Measurements from ENCODE around the gene WWOX.
A peak's percentile ranks its signal among the peaks of the same experiment; 100 is the strongest.

Gene WWOX

DNA sequence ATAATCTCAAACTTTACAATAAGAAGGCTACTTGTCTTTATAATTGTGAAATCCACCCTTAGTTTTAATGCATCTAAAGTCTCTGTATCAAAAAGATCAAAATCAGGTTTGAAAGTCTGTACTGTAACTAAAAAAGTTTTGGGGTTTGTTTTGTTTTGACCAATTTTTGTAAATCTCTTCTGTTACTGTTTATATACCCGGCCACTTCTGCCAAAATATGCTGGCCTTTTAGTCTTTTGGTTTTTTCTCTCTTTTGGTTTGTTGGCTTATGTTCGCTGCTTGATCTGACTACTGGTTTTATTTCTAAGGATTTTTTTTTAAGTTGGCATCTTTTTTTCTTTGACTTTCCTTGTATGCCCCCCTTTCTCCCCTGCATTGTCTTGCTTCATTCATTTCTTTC is 845.9 kb downstream of the WWOX start:
- DNase-seq (ENCODE audit: low read depth in 2 of 2): no peak

DNA sequence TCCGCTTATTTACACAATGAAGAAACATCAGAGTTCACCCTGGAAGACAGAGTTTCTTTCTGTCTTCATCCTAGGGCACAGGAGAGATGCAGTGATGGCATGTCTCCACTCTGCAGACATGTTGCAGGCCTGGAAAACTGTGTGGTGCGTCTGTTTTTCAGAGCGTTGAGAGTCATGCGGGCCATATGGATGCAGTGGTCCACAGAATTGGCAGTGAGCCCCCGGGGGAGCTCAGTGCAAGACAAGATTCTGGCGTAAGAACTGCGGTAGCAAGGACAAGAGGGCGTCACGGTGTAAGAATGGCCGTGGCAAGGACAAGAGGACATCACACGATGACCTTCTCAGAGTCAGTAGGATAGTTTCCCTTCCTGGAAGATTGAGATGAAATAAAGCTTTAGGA is 847.1 kb downstream of the WWOX start:
- no peak for DNase-seq (ENCODE audit: low read depth in 2 of 2)

DNA sequence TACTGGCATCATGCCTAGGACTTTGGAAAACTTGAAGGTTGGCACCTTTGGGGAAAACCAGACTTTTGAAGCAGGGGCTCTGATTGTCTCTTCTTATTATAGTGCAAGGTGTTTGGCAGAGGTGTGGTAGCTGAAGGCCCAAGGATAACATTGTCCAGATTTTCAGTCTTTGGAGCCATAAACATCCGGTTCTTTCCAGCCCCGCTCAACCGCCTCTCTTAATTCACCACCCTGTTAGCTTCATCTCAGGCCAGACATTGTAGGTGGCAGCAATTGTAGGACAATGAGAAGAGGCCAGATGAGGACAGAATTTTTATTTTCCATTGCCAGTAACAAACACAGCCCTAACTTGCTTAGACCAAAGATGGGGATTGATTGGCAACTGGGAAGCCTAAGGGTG is 851.3 kb downstream of the WWOX start:
- no peak for DNase-seq (ENCODE audit: low read depth in 2 of 2)

DNA sequence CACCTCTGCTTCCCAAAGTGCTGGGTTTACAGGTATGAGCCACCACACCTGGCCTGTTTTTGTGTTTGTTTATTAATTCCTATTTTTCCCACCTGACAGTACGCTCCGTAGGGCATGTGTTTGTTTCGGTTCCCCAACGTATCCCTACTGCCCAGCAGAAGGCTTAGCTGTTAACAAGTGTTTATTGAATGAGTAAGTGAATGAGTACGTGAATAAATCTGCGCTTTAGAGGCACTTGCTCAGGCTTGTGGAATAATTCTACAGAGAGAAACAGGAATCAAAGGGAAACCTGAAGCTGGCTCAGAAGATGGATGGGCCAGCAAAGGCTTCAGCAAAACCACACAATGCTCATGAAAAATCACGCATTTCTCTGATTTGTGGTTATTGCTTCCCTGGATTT is 853.2 kb downstream of the WWOX start:
- no peak for DNase-seq (ENCODE audit: low read depth in 2 of 2)

DNA sequence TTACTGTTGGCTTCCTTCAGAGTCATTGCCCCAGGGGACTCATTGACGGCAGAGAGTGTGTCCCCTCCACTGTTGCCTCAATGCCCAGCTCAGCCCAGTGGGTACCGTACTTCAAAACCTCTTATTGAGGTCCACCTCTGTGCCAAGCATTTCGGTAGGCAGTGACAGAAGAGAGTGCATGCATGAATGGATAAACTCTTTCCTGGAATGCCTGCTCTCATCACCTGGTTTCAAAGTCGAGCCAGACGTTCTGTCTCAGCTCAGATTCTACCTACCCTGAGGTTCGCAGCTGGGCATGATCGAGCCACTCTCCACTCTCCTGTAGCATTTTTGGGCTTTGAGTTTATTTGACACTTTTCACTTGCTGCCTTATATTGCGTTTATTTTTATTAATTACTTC is 854.1 kb downstream of the WWOX start:
- no peak for DNase-seq (ENCODE audit: low read depth in 2 of 2)

DNA sequence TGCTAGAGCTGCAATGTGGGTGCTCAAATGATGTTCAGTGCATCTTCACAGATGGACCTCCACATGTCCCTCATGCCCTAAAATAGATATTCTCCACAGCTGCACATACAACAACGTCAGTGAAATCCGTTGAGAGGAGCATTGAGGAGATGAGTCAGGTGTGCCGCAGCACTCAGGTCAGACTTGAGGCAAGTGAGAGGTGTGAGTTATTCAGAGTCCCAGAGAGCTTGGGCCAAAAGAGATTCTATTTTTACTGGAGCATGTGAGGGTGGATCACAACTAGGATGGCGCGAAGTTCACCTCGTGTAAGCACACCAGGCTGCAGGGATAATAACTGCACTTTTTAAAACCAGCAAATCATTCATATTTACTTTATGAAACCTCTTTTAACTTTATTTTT is 855.8 kb downstream of the WWOX start:
- no peak for DNase-seq (ENCODE audit: low read depth in 2 of 2)

DNA sequence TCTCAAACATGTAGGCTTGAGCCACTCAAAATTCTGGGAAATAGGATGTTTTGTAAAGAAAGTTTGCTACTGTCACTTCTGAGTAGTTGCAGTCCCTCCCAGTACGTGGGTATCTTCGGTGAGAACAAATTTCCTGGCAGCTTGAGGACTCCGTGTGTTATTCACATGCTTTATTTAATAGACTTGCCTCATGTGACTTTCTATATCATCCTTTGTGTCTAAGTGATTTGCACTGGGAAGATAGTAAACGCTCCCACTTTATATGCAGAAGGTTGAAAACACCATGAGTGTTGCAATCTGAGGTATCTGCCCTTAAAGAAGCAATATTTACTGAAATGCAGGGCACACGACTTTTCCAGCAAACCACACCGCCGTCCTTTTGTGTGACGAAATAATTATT is 857.4 kb downstream of the WWOX start:
- no peak for DNase-seq (ENCODE audit: low read depth in 2 of 2)

DNA sequence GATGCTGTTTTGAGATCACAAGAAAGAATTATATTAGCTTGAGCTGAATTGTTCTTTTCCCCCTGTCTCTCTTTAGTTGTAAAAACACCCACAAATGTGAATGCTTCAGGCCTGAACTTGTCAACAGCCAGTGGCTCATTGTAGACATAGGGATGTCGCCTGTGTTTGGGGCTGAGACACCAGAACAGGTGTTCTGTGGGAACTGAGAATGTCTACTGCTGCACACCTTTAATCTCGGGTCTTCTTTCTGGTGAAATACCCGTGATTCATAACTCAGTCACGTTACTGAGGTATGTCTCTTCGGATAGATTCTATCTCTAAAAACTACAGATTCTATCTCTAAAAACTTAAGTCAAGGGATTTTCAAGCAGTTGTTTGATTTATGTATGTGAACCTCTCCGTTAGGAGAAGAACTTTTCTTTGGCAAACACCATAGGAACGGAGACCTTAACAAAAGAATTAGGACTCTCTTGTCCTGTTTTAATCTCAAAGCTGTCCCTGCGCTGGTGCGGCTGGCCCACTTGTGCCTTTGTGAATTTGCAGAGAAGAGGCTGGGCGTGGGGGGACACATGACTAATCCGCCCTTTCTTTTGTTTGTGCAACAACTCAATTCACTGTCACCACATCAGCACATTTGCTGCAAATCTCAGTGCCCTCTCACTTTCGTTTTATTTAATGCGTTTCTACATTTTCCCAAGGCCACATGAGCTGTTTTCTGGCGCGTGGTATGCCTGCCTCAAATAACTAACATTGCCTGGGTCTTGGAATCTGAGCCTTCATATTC is 858.1 kb downstream of the WWOX start:
- DNase-seq (ENCODE audit: low read depth in 2 of 2): peak; percentile 14 to 16

DNA sequence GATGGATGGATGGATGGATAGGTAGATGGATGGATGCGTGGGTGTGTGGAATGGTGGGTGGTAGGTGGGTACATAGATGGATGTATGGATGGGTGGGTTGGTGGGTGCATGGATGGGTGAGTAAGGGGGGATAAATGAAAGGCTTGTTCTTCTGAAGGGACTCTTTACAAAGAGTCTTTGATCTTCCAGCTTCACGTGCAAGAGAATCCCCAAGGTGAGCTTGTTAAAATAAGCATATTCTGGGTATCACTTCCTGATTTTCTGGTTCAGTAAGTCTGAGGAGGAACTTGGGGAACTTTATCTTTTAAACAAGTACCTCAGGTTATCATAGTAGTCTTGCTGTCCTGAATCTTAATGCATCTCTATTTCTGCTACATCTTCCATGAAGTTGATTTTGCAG is 862.0 kb downstream of the WWOX start:
- no peak for DNase-seq (ENCODE audit: low read depth in 2 of 2)

DNA sequence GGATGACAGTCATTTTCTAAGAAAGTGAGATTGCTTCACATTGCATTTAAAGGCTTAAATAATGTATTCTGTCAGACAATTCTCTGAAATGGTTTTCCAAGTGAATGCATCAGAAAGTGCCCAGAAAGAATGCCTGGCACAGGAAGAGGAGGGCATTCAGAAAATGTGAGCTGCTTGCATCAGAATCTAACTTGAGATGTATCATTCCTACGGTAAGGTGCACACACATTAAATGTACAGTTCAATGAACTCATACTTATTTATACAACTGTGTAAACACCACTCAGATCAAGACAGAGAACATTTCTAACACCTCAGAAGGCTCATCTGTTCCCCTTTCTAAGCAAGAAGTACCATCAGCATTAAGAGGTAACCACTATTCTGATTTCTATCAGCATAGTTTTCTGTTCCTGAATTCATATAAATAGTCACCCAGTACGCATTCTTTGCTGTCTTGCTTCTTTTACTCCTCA is 863.0 kb downstream of the WWOX start:
- DNase-seq (ENCODE audit: low read depth in 2 of 2): no peak

DNA sequence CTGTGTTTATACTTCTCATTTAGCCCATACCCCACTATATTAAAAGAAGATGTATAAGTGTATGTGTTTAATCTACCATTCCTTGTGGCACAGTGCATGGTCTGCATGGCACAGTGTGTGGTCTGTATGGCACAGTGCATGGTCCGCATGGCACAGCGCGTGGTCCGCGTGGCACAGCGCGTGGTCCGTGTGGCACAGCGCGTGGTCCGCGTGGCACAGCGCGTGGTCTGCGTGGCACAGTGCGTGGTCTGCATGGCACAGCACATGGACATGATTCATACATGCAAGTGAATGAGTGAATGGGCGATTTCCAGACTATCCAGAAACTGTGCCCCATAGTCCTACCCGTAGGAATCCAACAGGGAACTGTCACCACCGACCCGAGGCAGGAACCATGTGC is 868.5 kb downstream of the WWOX start:
- no peak for DNase-seq (ENCODE audit: low read depth in 2 of 2)

DNA sequence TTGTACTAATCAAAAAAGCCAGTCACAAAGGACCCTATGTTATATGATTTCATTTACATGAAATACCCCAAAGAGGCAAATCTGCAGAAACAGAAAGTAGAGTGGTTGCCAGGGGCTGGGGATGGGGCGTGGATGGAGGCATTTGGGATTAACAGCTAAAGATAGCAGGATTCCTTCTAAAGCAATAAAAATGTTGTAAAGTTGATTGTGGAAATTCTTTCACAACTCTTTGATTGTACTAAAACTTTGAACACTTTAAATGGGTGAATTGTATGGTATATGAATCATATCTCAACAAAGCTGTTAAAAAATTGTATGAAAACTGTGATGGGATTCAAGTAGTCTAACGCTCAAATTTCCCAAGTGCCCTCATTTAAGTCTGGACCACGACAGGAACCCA is 870.3 kb downstream of the WWOX start:
- no peak for DNase-seq (ENCODE audit: low read depth in 2 of 2)

DNA sequence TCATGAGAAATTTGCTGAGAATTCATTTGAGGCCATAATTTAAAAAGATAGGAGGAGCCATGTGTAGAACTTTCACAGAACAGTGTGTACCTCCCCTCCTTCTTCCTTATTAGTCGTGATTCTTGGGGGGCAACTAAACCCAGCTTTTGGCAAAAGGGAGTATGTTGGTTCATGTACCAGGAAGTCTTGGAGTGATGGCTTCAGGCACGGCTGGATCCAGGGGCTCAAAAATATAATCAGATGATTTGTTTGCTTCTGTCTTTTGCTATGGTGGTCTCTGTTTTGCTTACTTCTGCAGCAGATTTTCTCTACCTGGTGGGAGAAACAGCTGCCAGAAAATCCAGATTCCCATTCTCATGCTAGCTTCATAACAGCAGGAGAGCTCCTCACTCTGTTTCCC is 871.2 kb downstream of the WWOX start:
- DNase-seq (ENCODE audit: low read depth in 2 of 2): no peak

DNA sequence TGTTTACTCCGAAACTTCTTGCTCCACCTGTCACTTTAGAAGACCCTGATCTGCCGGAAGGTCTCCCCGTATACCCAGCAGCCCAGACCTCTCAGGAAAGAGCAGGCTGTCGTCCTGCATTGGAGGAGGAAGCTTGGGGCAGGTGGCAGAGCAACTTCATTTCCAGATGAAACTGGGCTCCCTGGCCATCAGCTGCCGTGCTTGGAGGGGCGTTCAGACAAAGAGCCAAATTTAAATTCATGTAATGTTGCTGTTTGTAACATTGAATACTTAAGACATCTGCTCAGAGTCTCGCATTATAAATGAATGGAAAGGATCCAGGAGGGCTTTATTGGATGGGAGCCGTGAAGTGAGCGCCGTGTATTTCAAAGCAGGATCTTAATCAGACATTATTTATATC is 872.6 kb downstream of the WWOX start:
- DNase-seq (ENCODE audit: low read depth in 2 of 2): no peak

DNA sequence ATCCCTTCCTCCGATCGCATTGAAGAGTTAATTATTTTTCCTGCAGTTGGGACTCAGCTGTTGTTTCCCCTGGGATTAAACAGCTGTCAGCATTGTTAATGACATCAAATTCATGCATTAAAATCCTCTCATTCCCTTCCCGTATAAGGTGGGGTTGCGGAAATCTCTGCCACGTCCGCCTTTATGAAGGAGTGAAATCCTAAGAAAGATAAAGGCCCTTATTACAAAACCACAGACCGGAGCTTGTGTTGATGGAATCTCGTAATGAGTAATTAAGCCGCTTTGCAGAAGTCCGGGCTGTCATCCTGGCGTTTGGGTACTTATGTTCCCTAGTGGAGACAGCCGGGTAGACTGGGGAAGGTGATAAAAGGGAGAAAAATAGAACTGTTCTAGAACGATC is 873.5 kb downstream of the WWOX start:
- DNase-seq (ENCODE audit: low read depth in 2 of 2): no peak

DNA sequence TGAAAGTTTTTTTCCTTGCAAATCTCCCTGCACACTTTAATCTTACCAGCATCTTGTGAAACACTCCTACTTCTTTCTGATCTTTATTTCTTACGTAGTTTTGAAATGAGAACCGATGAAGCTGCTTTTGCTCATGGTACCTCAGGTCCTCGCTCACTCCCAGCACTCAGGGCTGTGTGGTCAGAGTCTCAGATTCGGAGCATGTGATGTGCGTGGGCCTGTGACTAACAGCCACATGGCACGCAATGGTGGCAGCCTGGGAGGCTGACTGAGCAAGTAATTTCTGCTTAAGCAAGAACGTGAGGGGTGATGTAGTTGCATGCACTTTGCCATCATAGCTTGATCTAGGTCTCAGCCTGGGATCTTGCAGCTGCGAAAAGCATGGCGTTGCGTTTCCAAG is 876.8 kb downstream of the WWOX start:
- DNase-seq (ENCODE audit: low read depth in 2 of 2): peak in 1 of 2 donors; percentile 49

DNA sequence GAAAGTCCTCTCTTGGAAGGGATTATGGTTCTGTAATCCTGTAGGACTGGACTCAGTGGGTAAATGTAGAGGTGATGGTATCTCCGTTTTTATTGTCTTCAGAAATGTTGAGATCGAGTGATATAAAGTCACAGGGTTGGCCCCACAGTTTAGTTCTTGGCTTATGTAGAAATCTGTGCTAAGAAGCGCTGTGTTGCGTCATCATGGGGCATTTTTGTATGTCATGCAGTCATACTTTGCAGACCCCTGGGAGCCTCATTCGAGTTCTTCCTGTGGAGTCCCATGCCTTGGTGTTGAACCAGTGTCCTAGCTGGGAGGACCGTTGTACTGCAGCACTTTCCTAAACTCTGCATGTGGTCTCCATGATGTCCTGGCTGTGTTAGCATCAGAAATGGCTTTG is 881.4 kb downstream of the WWOX start:
- no peak for DNase-seq (ENCODE audit: low read depth in 2 of 2)

DNA sequence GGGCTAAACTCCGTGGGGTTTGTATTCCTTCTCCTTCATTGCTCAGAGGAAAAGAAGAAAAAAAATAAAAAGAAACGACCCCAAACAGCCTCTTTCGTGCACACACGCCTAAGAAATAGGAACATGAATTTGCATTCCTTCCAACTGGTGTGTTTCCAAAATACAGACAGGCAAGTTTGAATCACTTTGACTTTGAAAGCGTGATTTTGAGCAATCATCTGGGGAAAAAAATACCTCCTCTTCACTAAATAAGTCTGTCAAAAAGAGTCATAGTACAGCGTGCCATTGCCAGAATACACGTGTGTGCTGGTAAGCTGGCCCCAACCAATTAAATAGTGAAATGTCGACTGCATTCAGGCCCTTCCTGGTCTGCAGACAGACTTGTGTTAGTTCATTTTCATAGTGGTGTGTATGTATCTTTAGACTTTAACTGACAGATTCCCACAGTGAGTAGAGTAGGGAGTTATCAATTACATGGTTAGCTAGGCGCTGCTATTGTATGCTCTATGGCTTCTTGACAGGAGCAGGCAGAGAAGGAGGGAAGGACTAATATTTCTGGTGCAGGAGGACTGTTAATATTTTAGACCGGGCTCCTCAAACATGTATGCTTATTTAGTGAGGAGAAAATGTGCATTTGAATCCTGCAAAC is 882.8 kb downstream of the WWOX start:
- DNase-seq (ENCODE audit: low read depth in 2 of 2): no peak

DNA sequence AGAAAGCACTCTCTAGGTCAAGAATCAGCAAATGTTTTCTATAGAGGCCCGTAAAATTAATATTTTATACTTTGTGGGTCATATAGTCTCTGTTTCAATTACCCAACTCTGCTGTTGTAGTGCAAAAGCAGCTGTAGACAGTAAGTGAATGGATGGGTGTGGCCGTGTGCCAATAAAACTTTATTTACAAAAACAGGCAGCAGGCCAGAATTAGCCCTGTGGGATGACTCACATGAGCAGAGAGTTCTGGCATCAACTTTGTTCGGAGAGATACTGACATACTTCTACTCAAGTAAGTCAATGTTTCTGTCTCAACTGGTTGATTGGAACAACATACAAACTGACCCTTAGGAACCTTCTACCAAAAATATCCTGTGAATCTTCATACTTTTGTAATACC is 884.9 kb downstream of the WWOX start:
- DNase-seq (ENCODE audit: low read depth in 2 of 2): no peak

DNA sequence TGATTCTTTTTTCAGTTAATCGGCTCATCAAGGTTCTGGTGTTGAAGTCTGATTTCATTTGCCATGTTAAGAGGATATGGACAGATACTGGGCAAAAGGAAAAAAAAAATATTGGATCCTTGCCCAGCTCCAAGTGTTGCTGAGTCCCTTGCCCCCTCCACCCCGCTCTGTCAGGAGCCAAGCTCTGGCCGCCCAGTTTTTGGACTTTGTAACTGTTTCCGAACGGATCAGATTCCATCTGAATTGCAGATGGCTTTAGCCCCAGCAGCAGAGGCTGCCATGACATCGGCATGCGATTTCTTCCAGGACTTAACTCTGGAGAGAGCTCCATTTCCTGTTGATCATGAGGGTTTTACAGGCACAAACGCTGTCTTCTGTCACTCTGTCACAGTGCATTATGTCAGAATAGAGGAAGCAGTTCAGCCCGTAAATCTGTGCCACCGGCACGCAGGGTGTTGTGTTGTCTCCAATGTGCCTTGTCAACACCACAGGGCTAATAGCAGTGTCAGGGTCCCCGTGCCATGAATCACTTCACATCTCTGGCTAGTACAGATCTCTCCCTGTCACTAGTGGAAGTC is 885.5 kb downstream of the WWOX start:
- no peak for DNase-seq (ENCODE audit: low read depth in 2 of 2)

DNA sequence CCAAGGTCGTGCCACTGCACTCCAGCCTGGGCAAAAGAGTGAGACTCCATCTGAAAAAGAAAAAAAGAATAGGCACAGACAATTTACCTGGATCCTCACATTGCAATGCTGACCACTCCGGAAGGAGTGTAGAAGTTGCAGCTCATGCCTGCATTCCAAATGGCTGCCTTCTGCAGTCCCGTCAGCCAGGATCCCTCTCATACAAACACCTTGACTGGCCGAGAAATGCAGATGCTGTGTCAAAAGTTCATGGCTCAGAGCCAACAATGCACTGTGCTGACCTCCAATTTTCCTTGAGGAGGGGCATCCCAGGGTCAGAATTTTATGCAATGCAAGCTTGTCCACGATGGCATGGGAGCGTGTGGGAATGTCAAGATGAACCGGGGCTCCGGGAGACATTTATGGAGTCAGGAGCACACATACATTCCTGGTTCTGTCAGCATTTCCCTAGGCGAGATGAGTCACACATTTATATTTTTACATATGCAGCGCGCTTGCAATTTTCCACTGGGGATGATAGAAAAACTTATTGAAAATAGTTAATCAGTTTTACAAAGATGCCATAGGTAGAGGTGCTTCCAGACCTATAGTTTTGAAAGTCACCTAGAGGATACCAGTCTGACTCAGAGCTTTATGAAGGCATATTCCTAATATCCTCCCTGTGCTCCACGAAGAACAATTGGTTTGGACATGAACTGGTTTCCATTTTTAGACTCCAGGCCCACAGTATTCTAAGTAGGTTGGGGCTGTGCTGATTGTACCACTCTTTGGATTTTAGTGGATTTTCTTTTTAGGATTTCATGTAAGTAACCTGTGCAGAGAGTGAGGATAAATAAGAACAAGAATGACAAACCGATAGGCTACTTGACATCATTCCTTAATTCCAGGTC is 886.5 kb downstream of the WWOX start:
- no peak for DNase-seq (ENCODE audit: low read depth in 2 of 2)

DNA sequence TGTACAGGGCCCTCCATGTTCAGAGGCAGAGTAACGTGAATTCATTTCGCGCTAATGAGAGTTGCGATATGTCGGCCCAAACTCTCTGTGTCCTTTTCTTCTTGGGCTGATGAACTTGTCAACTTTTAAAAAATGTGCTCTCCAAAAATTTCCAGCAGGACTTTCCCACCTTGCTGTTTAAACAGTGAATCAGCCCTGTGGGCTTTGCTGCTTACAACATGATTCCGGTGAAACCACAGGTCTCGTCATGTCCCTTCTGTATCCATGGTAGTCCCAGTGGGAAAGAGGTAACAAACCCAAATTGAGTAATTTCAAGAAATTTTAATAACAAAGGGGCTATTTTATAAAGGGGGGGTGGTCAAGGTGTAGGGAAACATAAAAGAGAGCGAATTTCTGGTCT is 888.2 kb downstream of the WWOX start:
- no peak for DNase-seq (ENCODE audit: low read depth in 2 of 2)
